HCT116 (cell line): ENCODE measurements around the gene DDX6. TPM values are rescaled to one million over a fixed set of nuclear protein-coding genes. Genes with fewer than 3 reads are reported as not detected.
A peak's percentile ranks its signal among the peaks of the same experiment; 100 is the strongest.

Experiments used
- ATAC-seq: fragments of 200-7000 bp; cut with Tn5 transposase; 2 replicates; pipeline ENCODE4 v1.9.1; 2020; ENCODE audit warnings: mild to moderate bottlenecking, moderate library complexity
- BruUV-seq: library from RNA; stranded (reverse); fragments of 400-500 nt; replicated peaks from 2 replicates; lab custom pipeline; 2021; lab: Mats Ljungman, UMichigan
- CTCF ChIA-PET: fragments of 300-600 bp; sonication (Branson Sonifier 250); formaldehyde crosslinking; loops from one replicate; lab custom pipeline; 2021; ENCODE audit warnings: antibody characterized with exemption; lab: Charles Lee
- POLR2A ChIA-PET: fragments of 300-600, 350-600 bp; sonication (Branson Sonifier 250); formaldehyde crosslinking; loops from one replicate; lab custom pipeline; 2021; ENCODE audit warnings: antibody characterized with exemption; lab: Charles Lee
- RAD21 ChIA-PET, 2 experiments: fragments of 300-600 bp; sonication (Branson Sonifier 250); formaldehyde crosslinking; loops; one replicate each; lab custom pipeline; 2023; ENCODE audit warnings: low total read pairs in 2 of 2; ENCODE audit not compliant: uncharacterized antibody in 2 of 2, unreplicated experiment in 2 of 2, low non-redundant PET in 1 of 2; lab: Charles Lee
- DNase-seq: peaks from one replicate; pipeline ENCODE4 v3.0.0-alpha.2; 2010; ENCODE audit warnings: low read depth, low spot score
- H2AFZ ChIP-seq: fragments of 200-600 bp; shearing (Covaris generic), sonication (generic); 2 replicates; pipeline ENCODE4 v1.6.1; 2017; ENCODE audit warnings: low read depth, mixed run types, mixed read lengths, antibody characterized with exemption, low read length; ENCODE audit not compliant: poor library complexity, severe bottlenecking
- H3K27ac ChIP-seq: 2 replicates; pipeline ENCODE4 v1.5.1; 2012; ENCODE audit warnings: low read depth, low read length
- H3K27me3 ChIP-seq: fragments of 200-600 bp; sonication (generic); 2 replicates; pipeline ENCODE4 v1.6.1; 2016; ENCODE audit warnings: mixed run types, low read length, mixed read lengths; ENCODE audit not compliant: insufficient read depth
- H3K36me3 ChIP-seq, 2 experiments: fragments of 200-500 bp in 1 of 2; fragments of 200-600 bp in 1 of 2; sonication (Bioruptor generic) in 1 of 2; sonication (generic) in 1 of 2; 2 replicates each; pipeline versions ENCODE4 v1.5.1 to v1.6.1; 2014 to 2016; ENCODE audit warnings: low read length in 2 of 2, inconsistent platforms in 1 of 2, mixed read lengths in 1 of 2, mixed run types in 1 of 2; ENCODE audit not compliant: insufficient read depth in 2 of 2, control insufficient read depth in 1 of 2
- H3K4me1 ChIP-seq, 2 experiments: fragments of 200-600 bp in 1 of 2; sonication (generic) in 1 of 2; 2 replicates each; pipeline versions ENCODE4 v1.5.1 to v1.6.1; 2012 to 2017; ENCODE audit warnings: low read length in 2 of 2, inconsistent platforms in 1 of 2, mild to moderate bottlenecking in 1 of 2, mixed read lengths in 1 of 2, mixed run types in 1 of 2, moderate library complexity in 1 of 2; ENCODE audit not compliant: insufficient read depth in 2 of 2, control insufficient read depth in 1 of 2
- H3K4me2 ChIP-seq: fragments of 200-600 bp; sonication (generic); 2 replicates; pipeline ENCODE4 v1.6.1; 2017; ENCODE audit warnings: mixed run types, low read length, mixed read lengths
- H3K4me3 ChIP-seq, 2 experiments: fragments of 200-600 bp in 1 of 2; sonication (generic) in 1 of 2; replicated peaks in 1 of 2; 2 replicates each; pipeline ENCODE4 v1.5.1; 2011 to 2016; ENCODE audit warnings: low read length in 2 of 2, control low read depth in 1 of 2, low read depth in 1 of 2, mild to moderate bottlenecking in 1 of 2, mixed read lengths in 1 of 2, mixed run types in 1 of 2
- H3K79me2 ChIP-seq: fragments of 200-600 bp; sonication (generic); 2 replicates; pipeline ENCODE4 v1.6.1; 2017; ENCODE audit warnings: mild to moderate bottlenecking, mixed run types, low read length, moderate library complexity, mixed read lengths; ENCODE audit not compliant: insufficient read depth
- H3K9ac ChIP-seq: fragments of 200-600 bp; sonication (generic); 2 replicates; pipeline ENCODE4 v1.6.1; 2016; ENCODE audit warnings: low read length, mixed read lengths
- H3K9me2 ChIP-seq: fragments of 200-600 bp; sonication (generic), shearing (Covaris generic); 2 replicates; pipeline ENCODE4 v1.6.1; 2017; ENCODE audit warnings: mixed run types, mild to moderate bottlenecking, moderate library complexity; ENCODE audit not compliant: insufficient read depth
- H3K9me3 ChIP-seq, 2 experiments: fragments of 200-500 bp in 1 of 2; fragments of 200-600 bp in 1 of 2; sonication (Bioruptor generic) in 1 of 2; sonication (generic) in 1 of 2; 2 replicates each; pipeline ENCODE4 v1.6.1; 2014 to 2017; ENCODE audit warnings: low read length in 2 of 2, mixed read lengths in 2 of 2, inconsistent platforms in 1 of 2, low read depth in 1 of 2, mild to moderate bottlenecking in 1 of 2, mixed run types in 1 of 2, moderate library complexity in 1 of 2; ENCODE audit not compliant: control insufficient read depth in 1 of 2, insufficient read depth in 1 of 2
- H4K20me1 ChIP-seq: fragments of 200-600 bp; sonication (generic), shearing (Covaris generic); 2 replicates; pipeline ENCODE4 v1.6.1; 2017; ENCODE audit warnings: mixed run types, mild to moderate bottlenecking, moderate library complexity; ENCODE audit not compliant: insufficient read depth
- ATF3 ChIP-seq: IDR thresholded peaks from 2 replicates; pipeline ENCODE4 v1.6.1; 2012
- CEBPB ChIP-seq: IDR thresholded peaks from 2 replicates; pipeline ENCODE4 v1.6.1; 2012; ENCODE audit warnings: low read depth
- CTCF ChIP-seq, 3 experiments: fragments of 200-600 bp in 1 of 3; sonication (generic) in 1 of 3; IDR thresholded peaks in 2 of 3; conservative IDR thresholded peaks in 1 of 3; 2 replicates each; pipeline ENCODE4 v1.5.1; 2012 to 2017; ENCODE audit warnings: low read depth in 2 of 3, low read length in 2 of 3, antibody characterized with exemption in 1 of 3, borderline replicate concordance in 1 of 3, control low read depth in 1 of 3, mild to moderate bottlenecking in 1 of 3, mixed read lengths in 1 of 3, mixed run types in 1 of 3, moderate library complexity in 1 of 3; ENCODE audit not compliant: insufficient read depth in 1 of 3
- ELF1 ChIP-seq: IDR thresholded peaks from 2 replicates; pipeline ENCODE4 v1.6.1; 2012; ENCODE audit warnings: low read depth, borderline replicate concordance
- EZH2 ChIP-seq: fragments of 200-600 bp; sonication (generic); IDR thresholded peaks from 2 replicates; pipeline ENCODE4 v1.6.1; 2017; ENCODE audit warnings: antibody characterized with exemption, mixed run types
- EZH2phosphoT487 ChIP-seq: fragments of 200-600 bp; IDR thresholded peaks from 2 replicates; pipeline ENCODE4 v1.6.1; 2018; ENCODE audit warnings: antibody characterized with exemption, borderline replicate concordance
- MAX ChIP-seq: IDR thresholded peaks from 2 replicates; pipeline ENCODE4 v1.6.1; 2012
- POLR2AphosphoS5 ChIP-seq: IDR thresholded peaks from 2 replicates; pipeline ENCODE4 v1.6.1; 2011; ENCODE audit warnings: mild to moderate bottlenecking, low read depth, low read length, moderate library complexity
- RAD21 ChIP-seq: IDR thresholded peaks from 2 replicates; pipeline ENCODE4 v1.6.1; 2012; ENCODE audit warnings: low read depth, mild to moderate bottlenecking
- SP1 ChIP-seq: IDR thresholded peaks from 2 replicates; pipeline ENCODE4 v1.6.1; 2012; ENCODE audit warnings: low read depth
- SRF ChIP-seq: IDR thresholded peaks from 2 replicates; pipeline ENCODE4 v1.6.1; 2012; ENCODE audit warnings: low read depth
- TCF7L2 ChIP-seq: IDR thresholded peaks from 2 replicates; pipeline ENCODE4 v1.7.0; 2011; ENCODE audit warnings: borderline replicate concordance, inconsistent platforms; ENCODE audit not compliant: insufficient read depth, insufficient read length; ENCODE audit errors: extremely low read depth
- YY1 ChIP-seq: IDR thresholded peaks from 2 replicates; pipeline ENCODE4 v1.6.1; 2011; ENCODE audit warnings: low read length, low read depth, moderate library complexity, mild to moderate bottlenecking; ENCODE audit not compliant: insufficient replicate concordance; ENCODE audit errors: extremely low read depth
- ZFX ChIP-seq: fragments of 450-650 bp; IDR thresholded peaks from 2 replicates; pipeline ENCODE4 v1.6.1; 2017
- ZNF274 ChIP-seq: fragments of 200-500 bp; sonication (Bioruptor generic); IDR thresholded peaks from 2 replicates; pipeline ENCODE4 v1.6.1; 2014; ENCODE audit warnings: mild to moderate bottlenecking, low read depth, low read length, inconsistent platforms
- intact Hi-C: fragments of 100-400 bp; cut with micrococcal nuclease; formaldehyde crosslinking; loops from 2 replicates; pipeline ENCODE4 v1.10.0; 2022
- total RNA-seq: library from RNA; stranded (reverse); gene quantifications from one replicate; pipeline ENCODE4 v1.2.1, GENCODE V29; 2021; ENCODE audit not compliant: unreplicated experiment

DDX6 gene
- total RNA-seq, 1 experiment from 2014 or later: 150 TPM

GRCh38 chr11:118799372-118799771 is 8.4 kb upstream of the DDX6 start:
- intact Hi-C loops: no loop called here
- Histone ChIP-seq H3K9me3 (no peaks in the 10 kb centered on the region), H3K36me3 (no peaks in the 10 kb centered on the region), H3K4me3 (no peak overlapping the region), H3K9me2 (no peaks in the 10 kb centered on the region), H3K4me1 (no peaks in the 10 kb centered on the region), H3K79me2 (no peaks in the 10 kb centered on the region), H3K9ac (no peak overlapping the region), H4K20me1 (no peaks in the 10 kb centered on the region), H2AFZ (peak overlapping the region; percentile 3), H3K4me2 (no peak overlapping the region), H3K27ac (no peak overlapping the region), H3K27me3 (no peaks in the 10 kb centered on the region)
- DNase-seq (no peak), ATAC-seq (no peak)
- ChIA-PET CTCF (no interaction called here), POLR2A (interaction anchor here (1.0 kb wide), 1 partner anchor 9 kb away, joined by 4 read pairs; no protein-coding TSS in a partner anchor), RAD21 (no interaction called here)
- TF ChIP-seq CTCF (IDR thresholded peaks at IDR 0.05 in 2 of 3, conservative IDR thresholded peaks at IDR 0.05 in 1 of 3; ENCODE audit: borderline replicate concordance in 1 of 3, insufficient read depth in 1 of 3, low read depth in 2 of 3, low read length in 2 of 3): no peak
- TF ChIP-seq EZH2phosphoT487: no peak
- no peak for TF ChIP-seq SP1
- TF ChIP-seq POLR2AphosphoS5: no peak
- no peak for TF ChIP-seq ELF1
- no peak for TF ChIP-seq EZH2
- no peak for TF ChIP-seq CEBPB
- TF ChIP-seq RAD21: no peak
- no peak for TF ChIP-seq ATF3
- no peak for TF ChIP-seq ZFX
- no peak for TF ChIP-seq SRF
- TF ChIP-seq TCF7L2: no peak
- TF ChIP-seq ZNF274: no peak
- no peak for TF ChIP-seq YY1
- no peak for TF ChIP-seq MAX
- BruUV-seq: no TSS peak
